COLO668 (cell line): ENCODE data around the gene CR1.
"Not testable (repeated sequence)": the region's sequence is repeated elsewhere in the genome, so short reads cannot be mapped to it uniquely, and the experiment has no call there.

Experiments
- DNase-seq: peaks from one replicate; lab custom pipeline; 2025; ENCODE audit not compliant: unreplicated experiment; lab: John Stamatoyannopoulos, UW

Gene CR1

DNA sequence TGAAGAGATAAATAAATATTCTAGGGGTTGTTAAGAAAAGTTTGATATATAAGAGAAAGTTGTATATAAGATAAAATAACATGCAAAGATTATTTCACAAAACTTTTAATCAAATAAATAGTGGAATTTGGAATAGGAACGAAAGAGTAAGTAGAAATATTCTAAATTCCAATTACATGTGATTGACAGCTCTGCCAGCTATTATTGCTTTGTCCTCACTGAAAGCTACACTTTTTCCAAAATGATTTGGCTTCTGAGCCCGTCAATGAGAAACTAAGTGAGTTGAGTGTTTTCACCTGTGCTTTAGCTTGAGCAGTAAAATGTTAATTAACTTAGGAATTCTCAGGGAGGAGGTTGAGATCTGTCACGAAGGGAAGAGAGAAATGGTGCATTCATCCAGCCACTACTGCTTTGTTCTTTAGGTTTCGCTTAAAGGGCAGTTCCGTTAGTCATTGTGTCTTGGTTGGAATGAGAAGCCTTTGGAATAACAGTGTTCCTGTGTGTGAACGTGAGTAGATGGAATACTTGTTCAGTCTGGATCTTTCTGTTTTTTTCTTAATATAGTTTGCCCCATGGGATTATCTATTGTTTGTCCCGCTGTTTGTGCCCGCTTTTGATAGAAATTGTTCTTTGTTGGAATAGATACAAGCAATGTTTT is 85.7 kb downstream of the CR1 start:
- no peak for DNase-seq

DNA sequence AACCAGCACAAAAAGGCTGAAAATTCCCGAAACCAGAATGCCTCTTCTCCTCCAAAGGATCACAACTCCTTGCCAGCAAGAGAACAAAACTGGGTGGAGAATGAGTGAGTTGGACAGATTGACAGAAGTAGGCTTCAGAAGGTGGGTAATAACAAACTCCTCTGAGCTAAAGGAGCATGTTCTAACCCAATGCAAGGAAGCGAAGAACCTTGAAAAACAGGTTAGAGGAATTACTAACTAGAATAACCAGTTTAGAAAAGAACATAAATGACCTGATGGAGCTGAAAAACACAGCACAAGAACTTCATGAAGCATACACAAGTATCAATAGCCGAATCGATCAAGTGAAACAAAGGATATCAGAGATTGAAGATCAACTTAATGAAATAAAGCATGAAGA is 93.5 kb downstream of the CR1 start:
- DNase-seq: not testable (repeated sequence)

DNA sequence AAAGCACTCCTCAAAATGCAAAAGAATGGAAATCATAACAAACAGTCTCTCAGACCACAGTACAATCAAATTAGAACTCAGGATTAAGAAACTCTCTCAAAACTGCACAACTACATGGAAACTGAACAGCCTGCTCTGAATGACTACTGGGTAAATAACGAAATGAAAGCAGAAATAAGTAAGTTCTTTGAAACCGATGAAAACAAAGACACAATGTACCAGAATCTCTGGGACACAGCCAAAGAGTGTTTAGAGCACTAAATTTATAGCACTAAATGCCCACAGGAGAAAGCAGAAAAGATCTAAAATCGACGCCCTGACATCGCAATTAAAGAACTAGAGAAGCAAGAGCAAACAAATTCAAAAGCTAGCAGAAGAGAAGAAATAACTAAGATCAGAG is 95.2 kb downstream of the CR1 start:
- DNase-seq: not testable (repeated sequence)

DNA sequence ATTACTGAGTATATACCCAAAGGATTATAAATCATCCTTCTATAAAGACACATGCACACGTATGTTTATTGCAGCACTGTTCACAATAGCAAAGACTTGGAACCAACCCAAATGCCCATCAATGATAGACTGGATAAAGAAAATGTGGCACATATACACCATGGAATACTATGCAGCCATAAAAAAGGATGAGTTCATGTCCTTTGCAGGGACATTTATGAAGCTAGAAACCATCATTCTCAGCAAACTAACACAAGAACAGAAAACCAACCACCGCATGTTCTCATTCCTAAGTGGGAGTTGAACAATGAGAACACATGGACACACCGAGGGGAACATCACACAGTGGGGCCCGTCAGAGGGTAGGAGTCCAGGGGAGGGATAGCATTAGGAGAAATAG is 98.1 kb downstream of the CR1 start:
- DNase-seq: not testable (repeated sequence)

DNA sequence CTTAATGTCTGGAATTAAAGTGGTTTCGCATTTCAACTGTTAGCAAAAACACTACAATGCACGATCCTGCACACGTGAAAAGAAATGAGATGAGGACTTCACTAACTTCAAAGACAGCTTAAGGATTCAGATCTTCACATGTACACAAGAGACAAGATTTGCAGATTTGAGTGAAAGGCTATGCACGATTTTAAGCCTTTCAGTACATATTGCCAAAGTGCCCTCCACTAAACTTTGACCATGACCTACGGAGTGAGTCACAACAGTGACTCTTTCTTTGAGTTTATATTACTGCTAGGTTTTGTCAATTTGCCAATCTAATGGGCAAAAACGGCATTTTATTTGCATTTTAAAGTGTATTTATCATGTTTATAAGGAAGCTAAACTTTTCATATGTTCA is 107.8 kb downstream of the CR1 start:
- DNase-seq: no peak

DNA sequence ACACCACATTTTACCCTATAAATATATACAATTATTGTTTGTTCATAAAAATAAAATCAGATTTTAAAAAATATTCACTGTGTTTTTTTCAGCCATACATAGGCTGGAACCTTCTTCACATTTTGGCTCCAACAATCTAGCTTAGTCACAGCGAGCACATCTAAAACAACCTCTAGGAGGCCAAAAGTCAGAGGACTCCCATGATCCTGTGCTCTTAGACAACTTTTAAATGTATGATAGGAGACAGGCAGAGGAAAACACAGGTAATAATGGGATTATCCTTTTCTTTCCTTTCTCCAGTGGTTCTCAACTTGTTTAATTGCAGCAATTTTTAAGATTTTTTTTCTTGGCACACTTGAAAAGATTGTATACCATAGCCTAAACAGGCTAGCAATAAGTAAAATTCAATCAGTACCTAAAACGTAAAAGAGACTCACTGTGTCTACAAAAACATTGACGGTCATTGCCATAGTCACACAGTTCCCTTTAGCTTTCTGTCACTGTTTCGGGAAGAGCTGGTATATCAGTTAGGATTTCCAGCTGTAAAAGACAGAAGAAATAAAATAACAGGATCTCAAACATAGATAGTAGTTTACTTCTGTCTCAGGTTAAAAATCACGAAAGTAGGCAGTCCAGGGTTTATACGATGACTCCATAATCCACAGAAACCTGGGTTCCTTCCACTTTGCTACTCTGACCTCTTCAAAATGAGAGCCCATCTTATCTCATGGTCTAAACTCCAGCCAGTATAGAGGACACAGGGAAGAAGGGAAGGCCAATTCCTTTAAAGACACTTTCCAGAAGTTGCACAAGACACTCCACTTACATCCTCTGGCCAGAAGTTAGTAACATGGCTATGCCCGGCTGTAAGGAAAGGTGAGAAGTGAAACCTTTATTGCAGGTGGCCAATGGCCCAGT is 109.7 kb downstream of the CR1 start:
- DNase-seq: no peak

DNA sequence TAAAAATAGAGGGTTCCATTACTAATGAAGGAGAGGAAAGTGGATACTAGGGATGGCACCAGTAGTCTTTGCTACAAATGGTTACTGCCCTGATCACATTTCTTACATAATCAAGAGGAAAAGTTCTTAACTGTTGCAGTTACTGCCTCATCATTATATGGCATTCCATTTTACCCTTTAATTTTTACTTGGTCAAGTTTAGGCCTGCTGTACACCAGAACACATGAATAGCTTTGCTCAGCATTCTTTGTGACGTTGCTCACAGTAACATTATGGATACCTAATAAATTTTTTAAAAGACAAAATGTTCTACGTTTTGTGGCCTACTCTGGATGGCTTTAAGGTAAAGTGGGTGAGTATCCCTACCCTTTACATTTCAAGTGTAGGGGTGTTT is 110.4 kb downstream of the CR1 start:
- no peak for DNase-seq

DNA sequence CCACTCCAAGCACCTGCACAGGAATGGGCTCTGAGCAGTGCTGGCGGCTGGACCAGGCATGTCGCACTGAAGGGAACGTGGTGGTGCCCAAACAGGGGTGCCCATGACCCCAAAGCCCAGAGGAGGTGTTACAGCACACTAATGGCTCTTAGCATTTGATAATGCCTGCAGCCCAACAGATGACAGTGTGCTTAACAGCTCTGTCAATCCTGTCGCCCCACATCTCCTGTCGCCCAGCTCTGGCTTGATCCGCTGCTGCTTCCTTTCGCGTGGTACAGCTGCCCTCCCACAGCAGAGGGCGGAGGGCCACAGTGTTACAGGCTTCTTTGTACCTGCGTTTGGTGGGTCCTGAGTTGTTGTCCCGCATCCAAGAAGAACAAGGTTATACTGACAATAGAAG is 116.8 kb downstream of the CR1 start:
- no peak for DNase-seq

DNA sequence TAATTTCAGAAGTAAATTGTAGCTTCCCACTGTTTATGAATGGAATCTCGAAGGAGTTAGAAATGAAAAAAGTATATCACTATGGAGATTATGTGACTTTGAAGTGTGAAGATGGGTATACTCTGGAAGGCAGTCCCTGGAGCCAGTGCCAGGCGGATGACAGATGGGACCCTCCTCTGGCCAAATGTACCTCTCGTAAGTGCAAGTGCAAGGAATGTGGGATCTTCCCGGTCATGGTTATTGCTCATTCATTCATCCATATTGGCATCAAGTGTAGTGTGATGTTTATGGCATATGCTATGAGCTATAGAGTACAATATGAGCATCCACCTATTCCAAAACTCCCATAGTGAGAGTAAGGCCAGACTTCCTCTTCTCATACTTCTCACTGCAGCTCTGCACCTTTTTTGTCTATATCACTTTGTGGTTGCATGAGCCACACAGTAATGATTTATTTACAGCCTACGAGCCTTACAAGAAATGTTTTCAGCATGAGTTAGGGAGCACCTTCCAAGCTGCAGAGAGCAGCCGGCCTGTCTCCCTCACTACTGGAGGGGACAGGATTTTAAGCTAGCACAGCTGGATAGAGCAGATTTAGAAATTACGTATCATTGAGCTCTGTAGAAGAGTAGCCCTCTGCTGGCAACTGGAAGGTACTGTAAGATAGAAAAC is 124.0 kb downstream of the CR1 start:
- no peak for DNase-seq

DNA sequence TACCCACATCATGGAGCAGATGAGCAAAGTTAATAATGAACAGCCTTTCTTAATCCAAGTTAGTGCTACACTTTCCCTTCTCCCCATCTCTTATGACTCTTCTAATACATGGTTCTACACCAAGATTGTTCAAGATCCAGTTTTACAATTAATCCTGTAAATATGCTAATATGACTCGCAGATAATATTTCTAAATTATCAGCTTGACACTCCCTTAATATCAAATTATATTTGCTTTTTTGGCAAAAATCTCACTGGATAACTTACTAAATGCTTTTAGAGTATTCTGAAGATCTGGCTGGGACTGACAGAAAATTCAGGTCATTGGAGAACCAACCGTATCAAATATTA is 124.6 kb downstream of the CR1 start:
- no peak for DNase-seq

DNA sequence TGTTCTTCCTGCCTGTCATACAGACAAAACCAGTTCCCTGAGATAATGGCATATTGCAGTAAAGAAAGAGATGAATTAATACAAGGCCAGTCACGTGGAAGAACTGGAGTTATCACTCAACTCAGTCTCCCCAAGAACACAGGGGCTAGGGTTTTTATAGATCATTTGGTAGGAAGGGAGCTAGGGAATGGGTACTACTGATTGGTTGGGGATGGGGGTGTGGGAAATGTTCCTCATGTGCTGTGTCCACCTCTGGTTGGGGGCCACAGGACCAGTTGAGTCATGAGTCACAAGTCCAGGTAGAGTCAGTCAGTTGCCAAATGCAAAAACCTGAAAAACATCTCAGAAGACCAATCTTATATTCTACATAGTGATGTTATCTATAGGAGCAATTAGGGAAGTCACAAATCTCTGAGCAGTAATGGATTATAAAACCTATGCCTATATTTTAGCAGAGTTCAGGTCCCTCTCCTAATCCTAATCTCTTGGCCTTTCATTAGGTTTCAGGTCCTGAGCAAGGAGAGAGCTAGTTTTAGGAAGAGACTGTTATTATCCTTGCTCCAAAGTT is 129.6 kb downstream of the CR1 start:
- not testable (repeated sequence) for DNase-seq

DNA sequence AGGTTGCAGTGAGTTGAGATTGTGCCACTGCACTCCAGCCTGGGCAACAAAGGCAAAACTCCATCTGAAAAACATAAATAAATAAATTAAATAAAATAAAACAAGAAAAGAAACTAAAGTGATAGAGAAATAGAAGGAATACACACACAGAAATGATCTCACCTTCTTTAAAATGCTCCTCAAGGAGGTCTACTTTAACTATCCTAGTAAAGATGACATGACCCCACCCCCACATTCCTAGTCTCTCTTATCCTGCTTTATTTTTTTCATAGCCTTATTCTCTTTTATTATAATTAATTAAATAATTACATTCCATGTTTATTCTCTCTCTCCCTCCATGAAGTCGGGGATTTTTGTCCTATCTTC is 131.0 kb downstream of the CR1 start:
- DNase-seq: no peak

DNA sequence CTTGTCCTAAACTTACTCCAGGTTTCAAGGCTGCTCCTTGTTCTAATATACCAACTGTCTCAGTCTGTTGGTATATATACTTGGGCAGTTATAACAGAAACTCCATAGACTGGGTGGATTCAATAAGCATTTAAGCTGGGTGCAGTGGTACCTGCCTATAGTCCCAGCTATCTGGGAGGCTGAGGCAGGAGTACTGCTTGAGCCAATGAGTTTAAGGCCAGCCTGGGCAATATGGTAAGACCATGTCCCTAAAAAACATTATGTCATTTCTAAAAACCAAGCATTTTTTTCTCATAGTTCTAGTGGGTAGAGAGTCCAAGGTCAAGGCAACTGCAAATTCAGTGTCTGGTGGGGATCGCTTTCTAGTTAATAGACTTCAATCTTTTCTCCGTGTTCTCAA is 131.5 kb downstream of the CR1 start:
- no peak for DNase-seq

DNA sequence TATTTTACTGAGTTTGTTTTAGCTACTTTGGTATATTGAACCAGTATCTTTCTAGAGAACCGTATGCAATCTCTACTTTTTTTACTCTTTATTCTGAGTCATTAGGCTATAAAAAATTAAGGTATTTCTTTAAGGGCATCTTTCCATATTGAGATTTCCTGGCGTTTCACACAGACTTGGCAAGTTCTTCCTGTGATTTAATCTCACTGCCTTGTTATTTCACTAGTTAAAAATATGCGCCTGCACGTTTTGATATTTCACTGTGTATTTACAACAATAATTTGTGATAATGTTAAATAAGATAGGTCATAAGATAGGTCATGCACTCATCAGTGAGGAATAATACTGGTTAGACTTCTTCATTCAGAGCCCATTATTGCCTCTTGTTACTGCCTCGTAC is 132.8 kb downstream of the CR1 start:
- DNase-seq: no peak

DNA sequence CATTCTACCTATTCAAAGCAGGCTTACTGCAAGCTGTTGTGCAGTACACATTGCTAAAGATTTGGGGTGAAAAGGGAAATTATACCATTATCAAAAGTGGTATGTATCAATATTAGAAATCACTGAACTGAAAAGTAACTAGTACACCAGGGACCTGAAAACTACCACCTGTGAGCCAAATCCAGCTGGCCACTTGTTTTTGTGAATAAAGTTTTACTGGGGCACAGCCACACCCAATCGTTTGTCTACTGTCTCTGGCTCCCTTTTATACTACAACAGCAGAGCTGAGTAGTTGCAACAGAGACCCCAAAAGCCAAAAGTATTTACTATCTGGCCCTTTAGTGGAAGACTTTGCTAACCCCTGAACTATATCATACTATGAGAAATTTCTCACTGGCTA is 135.2 kb downstream of the CR1 start:
- no peak for DNase-seq

DNA sequence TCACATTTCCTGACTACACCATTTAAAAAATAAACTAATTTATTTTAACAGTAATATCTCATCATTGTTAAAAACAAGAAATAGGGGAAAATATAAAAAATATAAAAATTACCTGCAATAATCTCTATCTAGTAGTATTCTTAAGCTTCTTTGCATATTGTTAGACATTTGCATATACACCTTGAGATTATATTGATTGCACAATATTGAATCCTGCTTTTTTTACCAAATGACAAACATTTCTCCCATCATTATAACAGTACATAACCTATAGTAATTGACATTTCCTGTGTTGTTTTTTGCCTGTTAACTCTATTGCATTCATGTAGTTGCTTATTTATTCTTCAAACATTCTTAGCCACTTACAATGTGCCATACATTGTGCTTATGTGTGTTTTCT is 137.3 kb downstream of the CR1 start:
- DNase-seq: no peak

DNA sequence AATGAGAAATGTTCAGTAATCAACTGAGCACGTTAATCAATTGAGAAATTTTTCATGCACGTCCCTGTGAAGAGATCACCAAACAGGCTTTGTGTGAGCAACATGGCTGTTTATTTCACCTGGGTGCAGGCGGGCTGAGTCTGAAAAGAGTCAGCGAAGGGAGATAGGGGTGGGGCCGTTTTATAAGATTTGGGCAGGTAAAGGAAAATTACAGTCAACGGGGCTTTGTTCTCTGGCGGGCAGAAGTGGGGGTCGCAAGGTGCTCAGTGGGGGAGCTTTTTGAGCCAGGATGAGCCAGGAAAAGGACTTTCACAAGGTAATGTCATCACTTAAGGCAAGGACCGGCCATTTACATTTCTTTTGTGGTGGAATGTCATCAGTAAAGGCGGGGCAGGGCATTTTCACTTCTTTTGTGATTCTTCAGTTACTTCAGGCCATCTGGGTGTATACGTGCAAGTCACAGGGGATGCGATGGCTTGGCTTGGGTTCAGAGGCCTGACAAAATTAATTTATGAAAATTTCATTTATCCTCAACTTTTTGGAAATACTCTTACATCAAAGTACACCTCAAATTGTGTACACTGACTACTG is 137.8 kb downstream of the CR1 start:
- DNase-seq: not testable (repeated sequence)

DNA sequence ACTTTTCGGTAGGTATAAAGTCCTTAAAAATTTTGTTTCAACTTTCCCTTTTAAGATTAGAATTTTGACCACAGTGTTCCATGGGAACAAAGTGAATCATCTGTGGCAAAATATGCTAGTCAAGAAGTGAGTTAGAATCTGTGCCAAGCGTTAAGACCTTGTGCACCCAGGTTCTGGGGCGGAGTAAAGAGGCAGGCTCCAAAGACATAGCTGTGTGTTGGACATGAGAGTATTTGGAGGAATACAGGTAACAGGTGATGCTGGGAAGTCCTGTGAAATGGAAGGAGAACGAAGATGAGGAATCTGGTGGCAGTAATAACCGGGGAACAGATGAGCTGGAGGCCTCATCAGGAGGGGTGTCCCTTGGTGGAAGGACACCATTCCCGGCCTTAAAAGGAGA is 138.3 kb downstream of the CR1 start:
- not testable (repeated sequence) for DNase-seq

DNA sequence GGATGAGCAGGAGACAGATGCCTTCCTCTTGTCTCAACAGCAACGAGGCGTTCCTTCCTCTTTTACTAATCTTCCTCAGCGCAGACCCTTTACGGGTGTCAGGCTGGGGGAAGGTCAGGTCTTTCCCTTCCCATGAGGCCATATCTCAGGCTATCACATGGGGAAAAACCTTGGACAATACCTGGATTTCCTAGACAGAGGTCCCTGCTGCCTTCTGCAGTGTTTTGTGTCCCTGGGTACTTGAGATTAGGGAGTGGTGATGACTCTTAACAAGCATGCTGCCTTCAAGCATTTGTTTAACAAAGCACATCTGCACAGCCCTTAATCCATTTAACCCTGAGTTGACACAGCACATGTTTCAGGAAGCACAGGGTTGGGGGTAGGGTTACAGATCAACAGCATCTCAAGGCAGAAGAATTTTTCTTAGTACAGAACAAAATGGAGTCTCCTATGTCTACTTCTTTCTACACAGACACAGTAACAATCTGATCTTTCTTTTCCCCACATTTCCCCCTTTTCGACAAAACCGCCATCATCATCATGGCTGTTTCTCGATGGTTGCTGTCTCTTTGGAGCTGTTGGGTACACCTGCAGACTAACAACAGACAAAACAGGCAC is 139.7 kb downstream of the CR1 start:
- DNase-seq: not testable (repeated sequence)

DNA sequence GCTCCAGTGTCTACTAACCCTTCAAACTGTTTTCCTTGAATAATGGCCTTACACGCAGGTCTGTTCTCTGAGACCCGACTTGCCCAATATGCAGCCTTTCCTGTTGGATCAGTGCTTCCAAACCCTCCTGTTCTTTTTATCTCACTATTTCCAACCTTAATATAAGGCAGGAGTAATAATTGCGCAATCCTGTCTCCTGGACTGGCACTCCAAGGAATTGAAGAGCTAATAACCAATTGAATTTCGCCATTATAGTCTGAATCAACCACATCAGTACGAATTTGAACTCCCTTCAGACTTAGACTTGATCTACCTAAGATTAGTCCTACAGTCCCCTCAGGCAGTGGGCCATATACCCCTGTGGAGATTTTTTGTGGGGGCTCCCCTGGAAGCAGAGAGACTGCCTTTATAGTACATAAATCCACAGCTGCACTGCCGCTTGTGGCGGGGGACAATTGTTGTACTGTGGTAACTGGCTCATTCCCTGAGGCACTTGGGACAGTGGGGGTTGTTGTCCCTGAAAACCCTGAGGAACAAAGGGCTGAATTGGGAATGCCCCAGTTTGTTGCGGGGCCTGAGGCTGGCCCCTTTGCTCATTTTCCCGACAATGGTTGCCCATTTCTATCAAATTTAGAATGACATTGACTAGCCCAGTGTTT is 142.7 kb downstream of the CR1 start:
- DNase-seq: not testable (repeated sequence)
